GM20000 (cell line): ENCODE data around the gene EPHB3.

Experiments
- DNase-seq: peaks from one replicate; pipeline ENCODE4 v3.0.0; 2012; ENCODE audit warnings: low spot score
- TF ChIP-seq, protein P1 (sequence below): IDR thresholded peaks from 2 replicates; pipeline ENCODE4 v1.5.1; 2012; ENCODE audit warnings: mild to moderate bottlenecking, control low read depth; ENCODE audit errors: extremely low read depth, missing control alignments

The EPHB3 gene

DNA sequence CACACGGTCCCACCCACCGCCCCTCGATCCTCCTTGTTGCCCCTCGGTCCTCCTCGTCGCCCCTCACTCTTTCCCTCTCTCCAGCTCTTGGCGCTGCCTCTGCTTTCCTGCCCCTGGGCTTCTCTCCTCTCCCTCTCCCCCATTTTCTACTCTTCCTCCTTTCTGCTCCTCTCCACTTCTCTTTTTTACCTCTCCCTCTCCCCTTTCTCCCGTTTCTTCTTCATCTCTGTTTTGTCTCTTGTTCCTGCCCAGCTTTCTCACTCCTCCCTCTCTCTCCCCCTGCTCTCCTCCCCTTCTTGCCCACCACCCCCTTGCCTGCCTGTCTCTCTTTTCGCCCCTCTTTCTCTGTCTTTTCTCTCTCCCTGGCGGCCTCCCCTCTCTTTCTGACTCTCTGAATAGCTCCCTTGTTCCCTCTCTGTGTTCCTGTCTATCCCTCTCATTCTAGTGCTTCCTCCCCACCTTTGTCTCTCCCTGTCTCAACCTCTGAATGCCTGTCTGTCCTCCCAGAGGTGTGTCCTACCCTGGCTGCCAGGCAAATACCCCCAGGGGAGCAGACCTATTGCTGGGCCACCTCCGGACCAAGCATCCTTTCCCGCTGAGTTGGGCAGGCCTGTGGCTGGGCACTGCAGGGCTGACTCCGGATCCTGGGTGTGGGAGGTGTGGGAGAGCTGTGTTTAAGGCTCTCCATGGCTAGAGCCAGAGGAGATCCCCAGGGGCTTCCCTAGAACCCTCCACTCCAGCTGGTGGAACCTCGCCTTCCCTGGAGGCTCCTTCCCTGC is 41.0 kb downstream of the EPHB3 start:
- TF ChIP-seq, protein P1, sequence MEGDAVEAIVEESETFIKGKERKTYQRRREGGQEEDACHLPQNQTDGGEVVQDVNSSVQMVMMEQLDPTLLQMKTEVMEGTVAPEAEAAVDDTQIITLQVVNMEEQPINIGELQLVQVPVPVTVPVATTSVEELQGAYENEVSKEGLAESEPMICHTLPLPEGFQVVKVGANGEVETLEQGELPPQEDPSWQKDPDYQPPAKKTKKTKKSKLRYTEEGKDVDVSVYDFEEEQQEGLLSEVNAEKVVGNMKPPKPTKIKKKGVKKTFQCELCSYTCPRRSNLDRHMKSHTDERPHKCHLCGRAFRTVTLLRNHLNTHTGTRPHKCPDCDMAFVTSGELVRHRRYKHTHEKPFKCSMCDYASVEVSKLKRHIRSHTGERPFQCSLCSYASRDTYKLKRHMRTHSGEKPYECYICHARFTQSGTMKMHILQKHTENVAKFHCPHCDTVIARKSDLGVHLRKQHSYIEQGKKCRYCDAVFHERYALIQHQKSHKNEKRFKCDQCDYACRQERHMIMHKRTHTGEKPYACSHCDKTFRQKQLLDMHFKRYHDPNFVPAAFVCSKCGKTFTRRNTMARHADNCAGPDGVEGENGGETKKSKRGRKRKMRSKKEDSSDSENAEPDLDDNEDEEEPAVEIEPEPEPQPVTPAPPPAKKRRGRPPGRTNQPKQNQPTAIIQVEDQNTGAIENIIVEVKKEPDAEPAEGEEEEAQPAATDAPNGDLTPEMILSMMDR, result no peak
- no peak for DNase-seq

DNA sequence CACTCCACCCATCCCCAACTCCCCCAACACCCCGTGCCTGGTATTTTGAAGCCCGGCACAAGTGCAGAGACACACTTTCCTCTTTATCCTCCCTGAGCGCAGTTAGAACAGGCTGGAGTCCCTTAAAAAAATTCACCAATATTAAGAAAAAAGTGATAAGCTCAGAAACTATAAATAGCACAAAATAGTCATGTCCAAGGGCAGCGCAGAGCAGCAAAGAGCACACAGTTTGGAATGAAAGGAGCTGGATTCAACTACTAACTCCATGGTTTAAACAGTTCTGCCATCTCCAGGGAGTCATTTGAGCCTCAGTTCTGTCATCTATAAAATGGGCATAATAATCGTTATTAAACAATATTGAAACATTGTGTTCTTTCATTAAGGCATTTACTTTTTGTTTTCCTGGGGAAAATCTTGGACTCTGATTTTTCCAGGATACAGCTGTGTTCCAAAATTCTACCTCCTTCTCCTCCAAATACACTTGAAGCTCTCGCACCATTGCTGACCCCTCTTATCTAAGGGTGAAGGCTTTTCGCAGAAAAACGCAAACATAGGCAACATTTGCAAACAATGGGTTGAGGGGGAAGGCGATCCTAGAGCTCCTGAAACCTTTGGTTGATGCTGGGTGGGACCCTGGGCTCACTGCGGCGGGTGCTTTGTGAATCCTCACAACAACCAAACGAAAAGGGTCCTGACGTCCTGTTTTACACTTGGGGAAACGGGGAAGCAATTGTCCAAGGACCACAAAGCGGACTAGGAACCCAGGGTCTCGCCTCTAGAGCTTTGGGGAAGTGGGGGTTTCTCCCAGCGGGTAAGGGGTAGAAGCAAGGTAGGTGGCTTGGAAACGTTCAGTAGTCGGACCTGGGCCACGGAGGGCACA is 41.8 kb downstream of the EPHB3 start:
- DNase-seq, result no peak
- TF ChIP-seq, protein P1, result no peak

DNA sequence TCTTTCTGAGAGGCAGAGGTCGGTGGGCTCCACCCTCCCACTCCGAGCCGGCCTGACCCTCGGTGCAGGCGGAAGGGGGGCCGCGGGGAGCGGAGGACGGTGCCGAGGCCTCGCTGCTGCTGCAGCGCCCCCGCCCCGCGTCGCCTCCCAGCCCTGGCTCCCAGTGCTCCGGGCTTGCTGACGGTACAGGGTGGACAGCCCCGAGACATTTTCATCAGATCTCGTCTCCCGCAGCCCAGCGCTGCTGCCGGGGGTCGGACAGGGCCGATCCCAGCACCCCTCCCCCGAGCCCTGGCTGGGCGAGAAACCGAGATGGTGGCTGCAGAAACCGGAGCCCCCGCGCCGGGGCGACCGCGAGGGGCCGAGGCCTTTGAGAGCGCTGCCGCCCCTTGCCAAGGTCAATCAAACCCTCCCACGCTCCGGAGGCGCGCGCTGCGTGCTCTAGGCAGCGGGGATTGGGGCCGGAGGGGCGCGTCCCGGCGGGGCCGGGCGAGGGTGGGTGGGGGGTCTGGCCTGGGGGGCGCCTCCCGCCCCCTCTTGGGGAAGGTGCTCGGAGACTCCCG is 42.5 kb downstream of the EPHB3 start:
- no peak for DNase-seq
- TF ChIP-seq, protein P1, result no peak

DNA sequence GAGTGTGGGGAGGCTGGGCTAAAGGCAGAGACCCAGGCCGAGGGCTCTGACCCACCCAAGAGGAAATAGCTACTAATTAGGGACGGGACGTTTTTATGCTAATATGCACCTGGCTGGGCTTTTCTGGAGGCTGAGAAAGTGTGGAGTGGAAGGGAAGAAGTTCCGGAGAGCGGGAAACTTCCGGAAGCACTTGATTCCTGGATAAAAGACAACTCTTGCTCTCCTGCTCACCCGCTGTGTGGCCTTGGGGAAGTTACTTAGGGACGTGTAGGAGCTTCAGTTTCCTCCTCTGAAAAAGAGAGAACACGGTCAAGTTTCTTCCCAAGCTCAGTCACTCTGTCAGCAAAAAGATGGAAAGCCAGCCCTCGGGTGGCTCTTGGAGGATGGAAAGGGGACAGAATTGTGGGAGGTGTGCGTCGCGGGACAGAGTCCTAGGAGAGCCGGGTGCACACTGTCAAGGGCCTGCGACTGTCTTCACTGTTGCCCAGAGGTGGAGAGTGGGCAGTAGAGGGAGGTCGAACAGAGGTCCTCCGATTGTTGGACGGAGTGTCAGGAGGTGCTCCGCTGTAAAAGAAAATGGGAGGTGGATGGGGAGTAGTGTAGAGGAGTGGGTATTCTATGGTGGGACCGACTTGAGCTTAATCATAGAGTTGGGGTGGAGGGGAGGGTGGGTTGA is 43.2 kb downstream of the EPHB3 start:
- TF ChIP-seq, protein P1, result no peak
- no peak for DNase-seq

DNA sequence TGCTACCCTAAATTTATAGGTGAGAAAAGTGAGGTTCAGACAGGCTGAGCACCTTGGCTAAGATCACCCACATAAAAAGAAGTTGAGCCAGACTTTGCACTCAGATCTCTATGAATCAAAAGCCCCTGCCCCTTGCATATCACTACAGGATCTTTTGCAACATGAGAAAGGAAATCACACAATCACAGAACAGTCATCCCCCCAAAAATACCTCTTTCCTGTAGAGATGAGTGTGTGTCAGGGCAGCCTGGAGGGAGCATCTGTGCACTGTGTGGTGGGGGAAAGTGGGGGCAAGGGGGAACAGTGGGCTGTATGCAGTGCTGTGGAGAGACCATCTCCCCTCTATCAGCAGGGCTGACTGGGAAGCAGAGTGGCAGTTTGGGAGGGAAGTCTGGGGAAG is 46.6 kb downstream of the EPHB3 start:
- DNase-seq, result no peak
- TF ChIP-seq, protein P1, result no peak

DNA sequence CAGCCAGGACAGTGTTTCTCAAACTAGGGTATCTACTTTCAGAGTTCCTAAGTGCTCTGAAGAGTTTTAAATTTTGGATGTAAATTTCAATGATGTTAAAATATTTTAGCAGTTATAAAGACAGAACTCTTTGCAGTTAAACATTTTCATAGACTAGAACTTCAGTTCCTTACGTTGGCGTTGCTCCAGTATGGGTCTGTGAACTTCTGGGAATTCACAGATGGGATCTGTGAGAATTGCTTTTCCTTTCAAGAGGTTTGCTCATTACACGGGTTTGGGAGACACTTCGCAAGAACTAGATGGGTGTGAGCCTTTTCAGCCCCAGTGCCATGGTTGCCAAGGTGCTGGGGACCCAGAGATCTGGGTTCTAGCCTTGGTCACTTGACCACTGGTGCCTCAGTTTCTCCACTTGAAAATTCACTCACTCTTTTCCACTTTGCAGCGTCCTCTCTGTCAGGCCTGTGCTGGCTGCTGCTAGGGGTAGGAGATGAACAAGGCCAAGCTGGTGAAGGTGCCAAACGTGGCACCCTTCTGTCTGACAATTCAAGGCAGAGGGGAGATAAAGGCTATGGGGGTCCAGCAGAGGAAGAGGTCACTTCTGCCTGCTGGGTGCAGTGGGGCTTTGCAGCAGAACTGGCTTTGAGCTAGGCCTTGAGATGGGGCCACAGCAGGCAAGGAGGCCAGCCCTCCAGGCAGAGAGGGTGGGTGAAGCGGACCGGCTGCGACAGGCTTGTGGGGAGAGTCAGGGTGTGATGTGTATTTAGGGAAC is 48.1 kb downstream of the EPHB3 start:
- DNase-seq, result no peak
- TF ChIP-seq, protein P1, result no peak
